BE2C (cell line): Measurements from ENCODE around the gene PRSS27.

Experiments
- DNase-seq: peaks from one replicate; pipeline ENCODE4 v3.0.0-alpha.2; 2020
- H3K27me3 ChIP-seq: fragments of 250-450 bp; sonication (Bioruptor Pico); 2 replicates; pipeline ENCODE4 v1.5.1; 2020; ENCODE audit warnings: mild to moderate bottlenecking
- H3K36me3 ChIP-seq: fragments of 250-450 bp; sonication (Bioruptor Pico); 2 replicates; pipeline ENCODE4 v1.5.1; 2020; ENCODE audit warnings: mild to moderate bottlenecking
- H3K4me1 ChIP-seq: fragments of 250-450 bp; sonication (Bioruptor Pico); 2 replicates; pipeline ENCODE4 v1.5.1; 2020
- H3K4me3 ChIP-seq: 2 replicates; pipeline ENCODE4 v1.5.1; 2011; ENCODE audit warnings: low read depth, low read length
- H3K9me3 ChIP-seq: fragments of 250-450 bp; sonication (Bioruptor Pico); 2 replicates; pipeline ENCODE4 v1.5.1; 2020
- TF ChIP-seq, protein P1 (sequence below): IDR thresholded peaks from 2 replicates; pipeline ENCODE4 v1.5.1; 2012; ENCODE audit warnings: mild to moderate bottlenecking, low read depth, low read length

Gene PRSS27

DNA sequence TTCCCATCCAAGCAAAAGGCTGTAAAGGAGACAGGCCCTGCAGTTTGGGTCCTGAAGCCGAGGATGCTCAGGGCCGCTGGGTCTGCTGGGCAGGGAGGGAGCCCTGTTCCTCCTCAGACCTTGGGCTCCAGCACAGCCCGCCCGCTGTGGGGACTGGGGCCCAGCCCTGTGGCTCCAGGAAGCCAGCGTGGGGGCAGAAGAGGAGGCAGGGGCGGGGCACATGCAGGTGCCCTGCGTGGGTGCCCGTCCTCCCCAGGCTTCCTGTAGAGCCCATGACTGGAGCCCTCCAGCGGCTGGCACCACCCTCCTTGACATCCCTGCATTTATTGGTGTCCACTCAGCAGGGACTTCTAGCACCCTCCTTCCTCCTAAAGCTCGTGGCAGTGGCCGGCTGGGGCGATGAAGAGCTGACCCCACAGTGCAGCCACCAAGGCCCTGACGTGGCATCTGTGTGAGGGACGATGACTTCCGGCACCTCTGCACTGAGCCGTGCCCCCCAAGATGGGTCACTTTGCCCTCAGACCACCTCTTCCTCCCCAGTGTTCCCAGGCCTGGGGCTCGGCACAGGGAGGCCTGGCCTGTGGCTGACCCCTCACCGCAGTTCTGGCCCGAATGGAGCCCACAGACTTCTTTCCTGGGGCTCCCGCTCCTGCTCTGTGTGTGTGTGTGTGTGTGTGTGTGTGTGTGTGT is 9.9 kb downstream of the PRSS27 start:
- no peak overlapping the region for H3K4me3 ChIP-seq
- TF ChIP-seq, protein P1, sequence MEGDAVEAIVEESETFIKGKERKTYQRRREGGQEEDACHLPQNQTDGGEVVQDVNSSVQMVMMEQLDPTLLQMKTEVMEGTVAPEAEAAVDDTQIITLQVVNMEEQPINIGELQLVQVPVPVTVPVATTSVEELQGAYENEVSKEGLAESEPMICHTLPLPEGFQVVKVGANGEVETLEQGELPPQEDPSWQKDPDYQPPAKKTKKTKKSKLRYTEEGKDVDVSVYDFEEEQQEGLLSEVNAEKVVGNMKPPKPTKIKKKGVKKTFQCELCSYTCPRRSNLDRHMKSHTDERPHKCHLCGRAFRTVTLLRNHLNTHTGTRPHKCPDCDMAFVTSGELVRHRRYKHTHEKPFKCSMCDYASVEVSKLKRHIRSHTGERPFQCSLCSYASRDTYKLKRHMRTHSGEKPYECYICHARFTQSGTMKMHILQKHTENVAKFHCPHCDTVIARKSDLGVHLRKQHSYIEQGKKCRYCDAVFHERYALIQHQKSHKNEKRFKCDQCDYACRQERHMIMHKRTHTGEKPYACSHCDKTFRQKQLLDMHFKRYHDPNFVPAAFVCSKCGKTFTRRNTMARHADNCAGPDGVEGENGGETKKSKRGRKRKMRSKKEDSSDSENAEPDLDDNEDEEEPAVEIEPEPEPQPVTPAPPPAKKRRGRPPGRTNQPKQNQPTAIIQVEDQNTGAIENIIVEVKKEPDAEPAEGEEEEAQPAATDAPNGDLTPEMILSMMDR, result no peak
- H3K4me1 ChIP-seq, result no peaks in the 10 kb centered on the region
- no peaks in the 10 kb centered on the region for H3K9me3 ChIP-seq
- no peaks in the 10 kb centered on the region for H3K27me3 ChIP-seq
- peaks cover 20% of the 10 kb centered on the region for H3K36me3 ChIP-seq
- DNase-seq, result no peak

GRCh38 chr16:2709588-2709984 is 10.4 kb downstream of the PRSS27 start:
- H3K4me1 ChIP-seq, result no peaks in the 10 kb centered on the region
- TF ChIP-seq, protein P1, result no peak
- no peaks in the 10 kb centered on the region for H3K27me3 ChIP-seq
- H3K4me3 ChIP-seq, result no peak overlapping the region
- H3K36me3 ChIP-seq, result peaks cover 20% of the 10 kb centered on the region
- DNase-seq, result no peak
- no peaks in the 10 kb centered on the region for H3K9me3 ChIP-seq

GRCh38 chr16:2708955-2709587 is 11.0 kb downstream of the PRSS27 start:
- Histone ChIP-seq H3K36me3 (peaks cover 24% of the 10 kb centered on the region), H3K4me3 (no peak overlapping the region), H3K27me3 (no peaks in the 10 kb centered on the region), H3K4me1 (no peaks in the 10 kb centered on the region), H3K9me3 (no peaks in the 10 kb centered on the region)
- TF ChIP-seq, protein P1, result no peak
- no peak for DNase-seq

GRCh38 chr16:2708290-2708639 is 11.8 kb downstream of the PRSS27 start:
- no peak for DNase-seq
- H3K9me3 ChIP-seq, result no peaks in the 10 kb centered on the region
- TF ChIP-seq, protein P1, result no peak
- H3K36me3 ChIP-seq, result peaks cover 27% of the 10 kb centered on the region
- no peaks in the 10 kb centered on the region for H3K27me3 ChIP-seq
- H3K4me1 ChIP-seq, result no peaks in the 10 kb centered on the region
- no peak overlapping the region for H3K4me3 ChIP-seq

- peaks cover 33% of the 10 kb centered on the region for H3K36me3 ChIP-seq
- H3K4me1 ChIP-seq, result no peaks in the 10 kb centered on the region
- no peaks in the 10 kb centered on the region for H3K27me3 ChIP-seq
- peak; percentile 19 for DNase-seq
- H3K4me3 ChIP-seq, result no peak overlapping the region
- no peaks in the 10 kb centered on the region for H3K9me3 ChIP-seq
- TF ChIP-seq, protein P1, result no peak
These were observed 12.4 kb downstream of the PRSS27 start for GRCh38 chr16:2707368-2708289.
